ENCODE measurements around the gene ADISSP. TPM values are rescaled to one million over a fixed set of nuclear protein-coding genes. Genes with fewer than 3 reads are reported as not detected.

The ADISSP gene
- total RNA-seq, 2 experiments from 2014 or later = 20.7 to 23.4 TPM

DNA sequence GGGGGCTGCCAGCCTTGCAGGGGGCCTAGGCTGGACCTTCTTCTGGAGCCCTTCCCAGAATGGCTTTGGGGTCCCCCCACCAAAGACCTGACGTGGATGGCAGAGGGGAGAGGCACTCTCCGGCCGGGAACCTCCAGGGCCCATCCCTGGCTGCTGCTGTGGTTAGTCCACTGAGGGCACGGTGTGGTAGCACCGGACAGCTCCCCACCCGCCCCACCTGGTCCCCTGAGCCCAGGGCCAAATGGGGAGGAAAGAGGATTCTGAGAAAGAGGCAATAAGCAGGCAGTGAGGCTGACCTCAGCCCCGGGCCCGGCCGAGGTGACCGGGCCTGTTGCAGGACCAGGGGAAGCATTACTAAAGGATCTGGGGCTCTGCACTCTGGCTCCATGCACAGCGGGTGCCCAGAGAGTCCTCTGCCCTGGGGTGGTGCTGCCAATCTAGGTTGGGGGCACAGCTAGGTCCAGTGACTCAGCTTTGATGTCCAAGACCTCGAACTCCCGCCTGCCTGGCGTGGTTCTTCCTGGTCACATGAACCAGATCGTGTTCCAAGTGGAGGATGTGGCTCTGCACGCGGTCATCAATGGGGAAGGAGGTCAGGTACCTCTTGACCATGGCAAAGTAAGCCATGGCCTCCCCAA lies 16.8 kb upstream of the ADISSP start:
- DNase-seq = no peak
- peaks cover 11% of the 10 kb centered on the region for H3K36me3 Mint-ChIP-seq (ENCODE audit: low read depth)
- H3K4me1 Mint-ChIP-seq = peaks cover 62% of the 10 kb centered on the region
- peak overlapping the region; percentile 49 for H3K27ac Mint-ChIP-seq
- ChIA-PET CTCF (interaction anchor here (9.4 kb wide), 1 partner anchor 36 kb away, joined by 98 read pairs; the partner anchor contains the start of gene AP5S1), POLR2A (interaction anchor here (0.8 to 8.8 kb wide), 6 partner anchors 9 to 96 kb away, joined by 3 to 90 read pairs (median 30); partner anchors contain the start of genes ADISSP and AP5S1)
- H3K27me3 Mint-ChIP-seq = peaks cover 14% of the 10 kb centered on the region
- peak overlapping the region; percentile 53 for H3K4me3 Mint-ChIP-seq
- no peaks in the 10 kb centered on the region for H3K9me3 Mint-ChIP-seq

DNA sequence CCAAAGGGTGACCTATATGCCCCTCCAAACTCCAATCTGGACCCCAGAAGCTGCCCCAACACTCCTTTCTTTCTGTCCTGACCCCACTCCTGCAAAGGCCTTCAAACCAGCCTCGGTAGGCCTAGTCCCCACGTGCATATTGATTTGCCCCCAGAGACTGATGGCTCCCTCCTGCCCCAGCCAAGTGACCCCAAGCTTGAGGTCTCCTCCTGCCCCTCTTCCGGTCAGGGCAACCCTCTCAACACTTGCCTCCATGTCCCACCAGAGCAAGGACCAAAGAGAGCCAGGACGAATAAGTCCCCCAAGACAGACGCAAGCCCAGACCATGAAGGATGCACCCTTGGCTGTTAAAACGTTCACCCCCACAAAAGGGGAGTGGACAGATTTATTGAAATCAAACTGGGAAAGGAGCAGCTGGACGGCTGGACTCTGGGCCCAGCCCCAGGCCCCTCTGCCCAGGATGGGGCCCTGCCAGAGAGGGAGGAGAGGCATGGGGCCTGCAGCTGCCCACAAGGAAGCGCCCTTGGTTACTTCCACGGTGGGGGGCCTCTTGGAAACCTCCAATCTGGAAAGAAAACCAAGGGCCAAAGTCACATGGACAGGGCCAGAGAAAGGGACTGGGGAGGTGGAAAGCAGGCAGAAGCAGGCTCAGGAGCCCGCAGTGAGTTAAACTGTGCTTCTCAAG lies 16.1 kb upstream of the ADISSP start:
- Mint-ChIP-seq H3K27me3 (peaks cover 19% of the 10 kb centered on the region), H3K27ac (no peak overlapping the region), H3K9me3 (no peaks in the 10 kb centered on the region), H3K36me3 (ENCODE audit: low read depth) (peaks cover 11% of the 10 kb centered on the region), H3K4me1 (peaks cover 60% of the 10 kb centered on the region), H3K4me3 (no peak overlapping the region)
- ChIA-PET POLR2A (interaction anchor here (0.8 to 7.4 kb wide), 4 partner anchors 8 to 60 kb away, joined by 3 to 64 read pairs (median 30); partner anchors contain the start of gene ADISSP), CTCF (interaction anchor here (9.4 kb wide), 1 partner anchor 37 kb away, joined by 98 read pairs; the partner anchor contains the start of gene AP5S1)
- DNase-seq = no peak

DNA sequence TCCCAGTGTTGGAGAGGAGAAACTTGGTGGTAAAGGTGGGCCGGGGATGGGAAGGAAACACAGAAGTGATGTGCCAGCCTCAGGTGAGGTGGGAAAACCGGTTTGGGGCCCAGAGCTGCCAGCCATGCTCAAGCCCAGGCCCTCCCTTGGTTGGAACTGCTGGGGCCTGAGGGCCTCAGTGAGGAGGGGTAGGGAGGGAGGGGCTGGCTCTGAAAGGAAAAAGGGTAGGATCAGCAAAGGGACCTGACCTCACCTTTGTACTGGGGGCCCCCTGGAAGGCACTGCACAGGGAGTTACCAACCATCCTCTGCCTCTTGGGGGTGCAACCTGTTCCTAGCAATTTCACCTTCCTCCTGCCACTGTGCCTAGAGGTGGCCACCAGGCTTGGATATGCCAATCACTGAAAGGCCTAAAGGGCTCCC lies 15.5 kb upstream of the ADISSP start:
- Mint-ChIP-seq H3K4me3 (no peak overlapping the region), H3K36me3 (ENCODE audit: low read depth) (peaks cover 11% of the 10 kb centered on the region), H3K4me1 (peaks cover 57% of the 10 kb centered on the region), H3K27me3 (peaks cover 23% of the 10 kb centered on the region), H3K9me3 (no peaks in the 10 kb centered on the region), H3K27ac (no peak overlapping the region)
- ChIA-PET CTCF (interaction anchor here (9.4 kb wide), 1 partner anchor 37 kb away, joined by 98 read pairs; the partner anchor contains the start of gene AP5S1), POLR2A (interaction anchor here (6.9 to 7.4 kb wide), 2 partner anchors 16 to 31 kb away, joined by 57 to 64 read pairs; partner anchors contain the start of gene ADISSP)
- DNase-seq = no peak

DNA sequence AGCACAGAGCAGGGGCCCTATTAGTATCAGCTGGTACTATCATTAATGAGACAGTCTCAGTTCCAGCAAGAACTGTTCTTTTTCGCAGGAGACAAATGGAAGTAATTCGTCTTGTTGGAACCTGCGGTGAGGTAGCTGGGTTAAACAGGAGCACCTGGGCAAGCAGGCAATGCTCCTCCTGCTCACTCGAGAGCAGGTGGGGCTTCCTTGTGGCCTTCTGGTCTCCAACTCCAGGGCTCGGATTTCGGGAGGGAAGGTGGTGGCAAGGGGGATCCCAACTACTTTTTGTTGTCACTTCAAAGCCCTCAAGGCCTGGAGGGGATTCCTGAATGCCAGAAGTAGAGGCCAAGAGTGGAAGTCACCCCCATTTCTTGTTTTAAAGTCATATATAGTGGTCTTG lies 15.0 kb upstream of the ADISSP start:
- Mint-ChIP-seq H3K27me3 (peaks cover 23% of the 10 kb centered on the region), H3K36me3 (ENCODE audit: low read depth) (peaks cover 11% of the 10 kb centered on the region), H3K27ac (no peak overlapping the region), H3K4me3 (no peak overlapping the region), H3K4me1 (peaks cover 56% of the 10 kb centered on the region), H3K9me3 (no peaks in the 10 kb centered on the region)
- CTCF ChIA-PET = interaction anchor here (9.4 kb wide), 1 partner anchor 38 kb away, joined by 98 read pairs; the partner anchor contains the start of gene AP5S1
- POLR2A ChIA-PET = interaction anchor here (7.4 kb wide), 1 partner anchor 16 kb away, joined by 64 read pairs; the partner anchor contains the start of gene ADISSP
- no peak for DNase-seq

DNA sequence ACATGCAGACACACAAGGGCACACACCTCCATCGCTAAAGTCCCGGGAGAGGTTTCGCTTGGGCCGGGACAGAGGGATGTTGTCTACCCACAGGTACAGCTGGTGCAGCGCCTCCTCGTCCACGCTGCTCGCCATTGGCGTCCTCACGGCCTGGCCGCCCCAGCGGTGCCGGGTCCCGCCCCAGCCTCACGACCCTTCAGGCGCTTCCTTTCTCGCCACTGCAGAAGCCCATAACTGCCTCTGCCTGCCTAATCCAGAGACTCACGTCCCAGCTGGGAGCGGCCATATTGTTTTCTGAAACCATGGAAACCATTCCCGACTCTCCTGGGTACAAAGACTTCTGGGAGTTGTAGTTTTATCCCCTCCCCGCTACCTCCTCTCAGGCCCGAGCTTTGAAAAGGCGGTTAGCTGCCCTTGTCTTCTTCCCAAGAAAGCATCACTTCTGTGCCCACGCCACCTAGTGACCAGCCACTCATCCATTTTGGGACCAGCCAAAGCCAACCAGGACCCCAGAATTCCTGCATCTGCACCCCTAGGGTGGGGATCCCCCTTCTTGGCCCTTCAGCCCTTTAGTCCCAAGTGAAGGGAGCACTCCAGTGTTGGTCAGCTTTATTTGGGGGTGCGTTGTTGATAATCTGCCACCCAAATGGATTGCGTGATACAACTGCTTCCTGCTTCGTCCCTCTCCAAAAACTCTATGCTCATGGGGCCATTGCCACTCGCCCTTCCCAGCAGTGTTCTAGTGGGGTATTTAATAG lies 13.8 kb upstream of the ADISSP start, which contains the start of gene SPEF1:
Gene SPEF1 (minus strand): TSS at position 296 of the 758 bp plus-strand sequence. CDS start 161 bp downstream, at position 135.
- Mint-ChIP-seq H3K4me1 (peaks cover 59% of the 10 kb centered on the region), H3K36me3 (ENCODE audit: low read depth) (peaks cover 15% of the 10 kb centered on the region), H3K27ac (no peak within 1 kb of the TSS), H3K4me3 (peak within 1 kb of the TSS; percentile 30), H3K9me3 (no peaks in the 10 kb centered on the region), H3K27me3 (peaks cover 30% of the 10 kb centered on the region)
- CTCF ChIA-PET = interaction anchor here (0.7 to 9.4 kb wide), 4 partner anchors 13 to 77 kb away, joined by 3 to 98 read pairs (median 6); partner anchors contain the start of genes ADISSP and AP5S1
- peak; percentile 51 for DNase-seq
- POLR2A ChIA-PET = interaction anchor here (1.0 to 7.4 kb wide), 4 partner anchors 14 to 39 kb away, joined by 3 to 64 read pairs (median 4); partner anchors contain the start of genes ADISSP, AP5S1 and CDC25B

DNA sequence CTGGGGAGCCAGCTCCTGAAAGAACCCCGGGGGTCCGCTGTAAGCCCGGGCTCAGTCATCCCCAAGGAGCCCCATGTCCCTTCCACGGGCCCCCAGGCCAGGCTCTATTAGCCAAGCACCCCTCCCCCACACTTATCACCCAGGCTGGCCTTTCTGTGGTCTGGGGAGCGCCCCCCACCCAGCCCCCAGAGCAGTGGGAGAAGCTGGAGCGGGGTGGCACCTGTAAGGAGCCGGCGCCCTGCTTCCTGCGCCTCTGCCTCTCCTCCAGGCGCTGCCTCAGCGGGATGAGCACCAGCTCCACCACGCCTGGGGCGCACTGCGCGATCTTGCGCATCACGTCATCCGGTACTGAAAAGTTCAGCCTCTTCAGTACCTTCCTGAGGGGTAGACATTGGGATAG lies 11.4 kb upstream of the ADISSP start:
- H3K4me3 Mint-ChIP-seq = no peak overlapping the region

DNA sequence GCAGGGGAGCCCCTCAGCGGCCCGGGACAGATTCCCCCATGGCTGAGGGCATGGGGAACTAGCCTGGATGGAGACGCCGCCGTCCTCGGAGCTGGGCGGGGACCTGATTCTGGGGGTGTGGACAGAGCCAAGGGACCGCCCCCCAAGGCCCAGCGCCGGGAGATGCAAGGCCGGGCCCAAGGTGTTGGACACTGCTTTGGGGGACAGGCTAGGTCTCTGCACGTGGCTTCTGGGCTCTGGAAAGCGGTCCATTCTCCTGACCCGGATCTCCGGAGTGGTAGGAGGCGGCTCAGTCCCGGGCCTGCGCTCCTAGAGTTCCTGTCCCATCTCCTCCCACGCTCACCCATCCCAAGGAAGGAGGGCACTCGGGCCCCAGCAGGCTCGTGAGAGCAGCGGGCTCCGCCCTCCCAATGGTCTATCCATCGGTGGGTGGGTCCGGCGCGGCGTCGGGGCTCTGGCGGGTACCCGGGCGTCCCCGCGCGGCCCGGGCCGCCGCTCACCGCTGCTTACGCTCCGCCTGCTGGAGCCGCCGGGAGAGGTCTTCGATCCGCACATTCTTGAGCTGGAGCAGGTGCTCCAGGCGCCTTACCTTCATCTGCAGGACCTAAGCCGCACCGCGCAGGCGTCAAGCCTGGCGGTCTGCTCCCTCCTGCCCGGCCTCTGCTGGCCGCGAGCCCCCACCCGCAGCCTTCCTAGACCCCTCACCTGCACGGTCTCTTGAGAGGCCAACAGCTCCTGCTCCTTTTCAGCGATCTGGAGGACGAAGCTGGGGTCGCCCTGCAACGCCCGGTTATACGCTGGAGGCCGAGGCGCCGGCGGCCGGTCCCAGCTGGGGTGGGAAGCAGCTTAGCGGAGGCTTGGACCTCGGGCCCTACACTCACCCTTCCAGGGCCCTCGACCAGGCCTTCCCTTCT lies 10.4 kb upstream of the ADISSP start:
- peak; percentile 53 for DNase-seq
- CTCF ChIA-PET = interaction anchor here (1.2 to 3.1 kb wide), 5 partner anchors 9 to 77 kb away, joined by 4 to 33 read pairs (median 7); partner anchors contain the start of genes ADISSP, AP5S1 and CENPB
- Mint-ChIP-seq H3K27ac (no peak overlapping the region), H3K36me3 (ENCODE audit: low read depth) (peaks cover 4% of the 10 kb centered on the region), H3K27me3 (peaks cover 30% of the 10 kb centered on the region), H3K9me3 (no peaks in the 10 kb centered on the region), H3K4me1 (peaks cover 38% of the 10 kb centered on the region), H3K4me3 (peak overlapping the region; percentile 65)
- POLR2A ChIA-PET = interaction anchor here (1.0 to 3.9 kb wide), 4 partner anchors 10 to 43 kb away, joined by 3 to 32 read pairs (median 4); partner anchors contain the start of genes ADISSP and AP5S1

More for the DNA sequence above, 11.4 kb upstream of the ADISSP start:
- Mint-ChIP-seq H3K36me3 (ENCODE audit: low read depth) (peaks cover 9% of the 10 kb centered on the region), H3K27ac (no peak overlapping the region), H3K4me1 (peaks cover 46% of the 10 kb centered on the region), H3K27me3 (peaks cover 30% of the 10 kb centered on the region), H3K9me3 (no peaks in the 10 kb centered on the region)
- POLR2A ChIA-PET = interaction anchor here (1.0 to 3.9 kb wide), 6 partner anchors 11 to 93 kb away, joined by 3 to 32 read pairs (median 3); partner anchors contain the start of genes ADISSP and AP5S1
- DNase-seq = no peak
- CTCF ChIA-PET = interaction anchor here (0.7 to 3.1 kb wide), 6 partner anchors 8 to 76 kb away, joined by 4 to 33 read pairs (median 6); partner anchors contain the start of genes ADISSP, AP5S1 and CENPB

DNA sequence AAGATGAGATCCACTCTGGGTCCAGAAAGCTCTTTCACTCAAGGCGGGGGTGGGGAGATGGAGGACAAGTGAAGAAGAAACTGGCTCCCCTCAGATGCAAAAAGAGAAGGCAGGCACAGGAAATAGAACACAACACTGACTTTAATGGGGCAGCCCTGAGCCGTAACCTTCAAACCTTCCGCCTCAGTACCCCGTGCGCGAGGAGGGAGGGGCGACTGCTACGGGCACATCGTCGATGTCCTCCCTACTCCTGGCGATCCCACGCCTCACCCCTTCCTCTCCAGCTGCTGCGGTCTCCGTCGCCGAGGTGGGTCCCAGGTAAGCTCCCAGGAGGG lies 9.8 kb upstream of the ADISSP start:
- CTCF ChIA-PET = interaction anchor here (2.4 to 3.1 kb wide), 2 partner anchors 9 to 78 kb away, joined by 7 to 33 read pairs; partner anchors contain the start of gene ADISSP
- peak overlapping the region; percentile 65 for H3K4me3 Mint-ChIP-seq
- H3K27me3 Mint-ChIP-seq = peaks cover 30% of the 10 kb centered on the region
- DNase-seq = no peak
- peaks cover 36% of the 10 kb centered on the region for H3K4me1 Mint-ChIP-seq
- no peaks in the 10 kb centered on the region for H3K9me3 Mint-ChIP-seq
- POLR2A ChIA-PET = interaction anchor here (3.9 kb wide), 1 partner anchor 9 kb away, joined by 32 read pairs; the partner anchor contains the start of gene ADISSP
- H3K27ac Mint-ChIP-seq = no peak overlapping the region
- peaks cover 4% of the 10 kb centered on the region for H3K36me3 Mint-ChIP-seq (ENCODE audit: low read depth)

DNA sequence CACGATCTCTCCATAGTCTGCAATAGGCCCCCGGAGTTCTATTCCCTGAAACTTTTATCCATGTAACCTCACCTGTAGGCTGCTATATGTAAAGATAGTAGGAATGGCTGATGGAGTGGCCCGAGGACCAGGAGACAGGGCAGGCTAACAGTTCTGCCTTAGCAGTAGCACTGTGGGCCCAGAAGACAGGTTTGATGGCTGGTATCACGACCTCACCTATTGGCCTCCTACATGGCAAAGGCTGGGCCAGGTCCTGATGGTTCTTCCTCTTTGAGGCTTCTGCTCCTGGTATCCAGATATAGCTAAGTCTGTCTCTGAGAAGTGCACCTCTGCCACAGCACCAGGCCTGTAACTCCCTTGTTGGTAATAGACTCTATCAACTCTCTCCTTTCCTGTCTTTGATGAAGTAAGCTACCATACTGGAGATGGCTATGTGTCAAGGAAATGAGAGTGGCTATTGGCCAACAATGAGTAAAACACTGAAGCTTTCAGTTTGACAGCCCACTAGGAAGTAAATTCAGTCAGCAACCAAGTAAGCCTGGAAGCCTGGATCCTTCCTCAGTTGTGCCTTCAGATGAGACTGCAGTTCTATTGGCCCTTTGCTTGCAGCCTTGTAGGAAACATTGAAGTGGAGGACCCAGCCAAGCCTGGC lies 8.0 kb upstream of the ADISSP start:
- peaks cover 4% of the 10 kb centered on the region for H3K36me3 Mint-ChIP-seq (ENCODE audit: low read depth)
- H3K4me3 Mint-ChIP-seq = no peak overlapping the region
- H3K27ac Mint-ChIP-seq = no peak overlapping the region
- no peaks in the 10 kb centered on the region for H3K9me3 Mint-ChIP-seq
- H3K27me3 Mint-ChIP-seq = peaks cover 27% of the 10 kb centered on the region
- H3K4me1 Mint-ChIP-seq = peaks cover 24% of the 10 kb centered on the region
- ChIA-PET POLR2A (interaction anchor here (1.4 kb wide), 1 partner anchor 9 kb away, joined by 3 read pairs; no protein-coding TSS in a partner anchor), CTCF (no interaction called here)
- DNase-seq = no peak

DNA sequence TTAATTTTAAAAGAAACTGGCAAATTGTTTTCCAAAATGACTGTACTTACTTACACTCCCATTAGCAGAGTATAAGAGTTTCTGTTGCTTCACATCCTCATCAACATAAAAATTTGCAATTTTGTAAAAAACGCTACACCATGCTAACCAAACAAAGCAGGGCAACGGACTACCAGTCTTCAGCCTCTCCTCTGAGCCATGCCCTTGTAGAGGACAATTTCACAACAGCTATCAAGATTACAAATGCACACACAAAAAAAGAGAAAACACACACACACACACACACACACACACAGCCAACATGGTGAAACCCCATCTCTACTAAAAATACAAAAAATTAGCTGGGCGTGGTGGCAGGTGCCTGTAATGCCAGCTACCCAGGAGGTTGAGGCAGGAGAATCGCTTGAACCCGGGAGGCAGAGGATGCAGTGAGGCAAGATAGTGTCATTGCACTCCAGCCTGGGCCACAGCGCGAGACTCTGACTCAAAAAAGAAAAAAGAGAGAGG lies 4.1 kb upstream of the ADISSP start:
- CTCF ChIA-PET = no interaction called here
- Mint-ChIP-seq H3K4me3 (no peak overlapping the region), H3K27ac (no peak overlapping the region), H3K27me3 (peaks cover 2% of the 10 kb centered on the region), H3K4me1 (peaks cover 15% of the 10 kb centered on the region), H3K36me3 (ENCODE audit: low read depth) (no peaks in the 10 kb centered on the region), H3K9me3 (no peaks in the 10 kb centered on the region)
- POLR2A ChIA-PET = no interaction called here
- no peak for DNase-seq

Measured in activated CD4-positive, alpha-beta memory T cell treated with anti-CD3 and anti-CD28 coated beads, Interleukin-2, amount 10 ng/mL, durations not matched to agents 7 days and 5 days (primary cell).